GM19463 (cell line): ENCODE results near the gene ADSS1.
"Not testable (repeated sequence)": the region's sequence is repeated elsewhere in the genome, so short reads cannot be mapped to it uniquely, and the experiment has no call there.

Experiments
- ATAC-seq: cut with Tn5 transposase; IDR thresholded peaks from one replicate; pipeline ENCODE4 v1.9.1; 2021; ENCODE audit warnings: mild to moderate bottlenecking, moderate library complexity; ENCODE audit not compliant: unreplicated experiment

ADSS1 gene

GRCh38 chr14:104744484-104744883 is 20.5 kb downstream of the ADSS1 start:
- ATAC-seq: no peak

- ATAC-seq: no peak
Measured at GRCh38 chr14:104745431-104745830, 21.4 kb downstream of the ADSS1 start.

GRCh38 chr14:104746071-104746545 is 22.1 kb downstream of the ADSS1 start:
- ATAC-seq: no peak

GRCh38 chr14:104746934-104747481 is 23.0 kb downstream of the ADSS1 start:
- ATAC-seq: no peak

GRCh38 chr14:104747876-104748275 is 23.8 kb downstream of the ADSS1 start:
- ATAC-seq: no peak

- ATAC-seq: no peak
Measured at GRCh38 chr14:104749111-104749649, 25.2 kb downstream of the ADSS1 start.

GRCh38 chr14:104750056-104750752 is 26.2 kb downstream of the ADSS1 start:
- ATAC-seq: no peak

- not testable (repeated sequence) for ATAC-seq
Measured at GRCh38 chr14:104750753-104751057, 26.7 kb downstream of the ADSS1 start.

- no peak for ATAC-seq
Measured at GRCh38 chr14:104751539-104752422, 27.8 kb downstream of the ADSS1 start.

- no peak for ATAC-seq
Measured at GRCh38 chr14:104752423-104752734, 28.4 kb downstream of the ADSS1 start.

GRCh38 chr14:104752735-104753527 is 28.9 kb downstream of the ADSS1 start, which contains the start of gene SIVA1:
TSS of gene SIVA1 (plus strand) at chr14:104753147. CDS start at chr14:104753202, 55 bp downstream.
- peak; percentile 91 for ATAC-seq

- no peak for ATAC-seq
Measured at GRCh38 chr14:104753528-104754212, 29.6 kb downstream of the ADSS1 start.

- ATAC-seq: no peak
Measured at GRCh38 chr14:104754213-104754851, 30.3 kb downstream of the ADSS1 start.

- ATAC-seq: no peak
Measured at GRCh38 chr14:104755621-104756020, 31.6 kb downstream of the ADSS1 start.

GRCh38 chr14:104756477-104757237 is 32.6 kb downstream of the ADSS1 start:
- no peak for ATAC-seq

- no peak for ATAC-seq
Measured at GRCh38 chr14:104757238-104757585, 33.2 kb downstream of the ADSS1 start.

GRCh38 chr14:104757681-104758392 is 33.8 kb downstream of the ADSS1 start:
- no peak for ATAC-seq
